BLaER1 treated with 17β-estradiol and CSF1 and Interleukin-3, amounts not matched to agents 10 nM and 100 nM (cell line): Measurements from ENCODE around the gene ABTB2.

ENCODE experiments used
- H3K27ac ChIP-seq, 11 experiments: shearing (Covaris generic); formaldehyde crosslinking; 2 replicates each; pipeline ENCODE4 v1.8.1; 2022
- H3K27me3 ChIP-seq, 11 experiments: shearing (Covaris generic); formaldehyde crosslinking; 2 replicates each; pipeline ENCODE4 v1.8.1; 2022
- H3K36me3 ChIP-seq, 11 experiments: shearing (Covaris generic); formaldehyde crosslinking; 2 replicates each; pipeline ENCODE4 v1.8.1; 2022
- H3K4me1 ChIP-seq, 10 experiments: shearing (Covaris generic); formaldehyde crosslinking; 2 replicates each; pipeline ENCODE4 v1.8.1; 2022
- H3K4me2 ChIP-seq, 11 experiments: shearing (Covaris generic); formaldehyde crosslinking; 2 replicates each; pipeline ENCODE4 v1.8.1; 2022
- H3K4me3 ChIP-seq, 10 experiments: shearing (Covaris generic); formaldehyde crosslinking; 2 replicates each; pipeline ENCODE4 v1.8.1; 2022
- H3K9ac ChIP-seq, 11 experiments: shearing (Covaris generic); formaldehyde crosslinking; 2 replicates each; pipeline ENCODE4 v1.8.1; 2022
- H3K9me3 ChIP-seq, 11 experiments: shearing (Covaris generic); formaldehyde crosslinking; replicated peaks in 1 of 11; 2 replicates each; pipeline ENCODE4 v1.8.1; 2022
- H4K20me1 ChIP-seq, 11 experiments: shearing (Covaris generic); formaldehyde crosslinking; 2 replicates each; pipeline ENCODE4 v1.8.1; 2022
- Cebpa-rat ChIP-seq, 11 experiments: shearing (Covaris generic); IDR thresholded peaks; 2 replicates each; pipeline ENCODE4 v1.8.1; 2022

ABTB2 gene

GRCh38 chr11:34349882-34350281 is 7.9 kb downstream of the ABTB2 start:
- Histone ChIP-seq H3K4me1 (peaks cover 19 to 44% (median 34%) of the 10 kb centered on the region in 10 experiments), H3K27ac (no peak overlapping the region), H3K4me3 (no peak overlapping the region), H3K9me3 (no peaks in the 10 kb centered on the region), H4K20me1 (peaks cover 0 to 54% (median 0%) of the 10 kb centered on the region in 11 experiments; a peak in 6 of 22 replicates), H3K36me3 (0 out of 22 replicates have a peak, but pooled peaks cover 0 to 3% (median 0%) of the 10 kb centered on the region in 11 experiments), H3K9ac (no peak overlapping the region), H3K27me3 (peaks cover 5 to 14% (median 5%) of the 10 kb centered on the region in 11 experiments; a peak in 21 of 22 replicates), H3K4me2 (peak overlapping the region in 5 of 11 experiments; percentile 49 to 79 (median 62); a peak in 7 of 22 replicates)
- no peak for TF ChIP-seq Cebpa-rat (IDR thresholded peaks at IDR 0.05)

- 0 out of 22 replicates have a peak, but pooled peaks cover 0 to 3% (median 0%) of the 10 kb centered on the region in 11 experiments for H3K36me3 ChIP-seq
- H4K20me1 ChIP-seq: peaks cover 0 to 47% (median 0%) of the 10 kb centered on the region in 11 experiments; a peak in 6 of 22 replicates
- peaks cover 21 to 47% (median 39%) of the 10 kb centered on the region in 10 experiments for H3K4me1 ChIP-seq
- peak overlapping the region in 8 of 11 experiments; percentile 26 to 79 (median 58); a peak in 15 of 22 replicates for H3K4me2 ChIP-seq
- TF ChIP-seq Cebpa-rat (IDR thresholded peaks at IDR 0.05): no peak
- peaks cover 0 to 7% (median 0%) of the 10 kb centered on the region in 11 experiments; a peak in 2 of 22 replicates for H3K27me3 ChIP-seq
- no peaks in the 10 kb centered on the region for H3K9me3 ChIP-seq
- H3K9ac ChIP-seq: no peak overlapping the region
- H3K4me3 ChIP-seq: no peak overlapping the region
- H3K27ac ChIP-seq: no peak overlapping the region
Measured at GRCh38 chr11:34348919-34349318, 8.9 kb downstream of the ABTB2 start.

GRCh38 chr11:34348096-34348495 is 9.7 kb downstream of the ABTB2 start:
- H3K9ac ChIP-seq: no peak overlapping the region
- H3K9me3 ChIP-seq: no peaks in the 10 kb centered on the region
- H3K4me3 ChIP-seq: no peak overlapping the region
- no peaks in the 10 kb centered on the region for H3K27me3 ChIP-seq
- H3K4me2 ChIP-seq: peak overlapping the region in 6 of 11 experiments; percentile 53 to 79 (median 61); a peak in 7 of 22 replicates
- no peak overlapping the region for H3K27ac ChIP-seq
- no peak for TF ChIP-seq Cebpa-rat (IDR thresholded peaks at IDR 0.05)
- peaks cover 0 to 40% (median 0%) of the 10 kb centered on the region in 11 experiments; a peak in 5 of 22 replicates for H4K20me1 ChIP-seq
- peaks cover 21 to 47% (median 39%) of the 10 kb centered on the region in 10 experiments for H3K4me1 ChIP-seq
- 0 out of 22 replicates have a peak, but pooled peaks cover 0 to 3% (median 0%) of the 10 kb centered on the region in 11 experiments for H3K36me3 ChIP-seq

GRCh38 chr11:34346551-34346950 is 11.3 kb downstream of the ABTB2 start:
- Histone ChIP-seq H3K4me3 (no peak overlapping the region), H3K4me1 (peaks cover 22 to 47% (median 39%) of the 10 kb centered on the region in 10 experiments), H3K9ac (peak overlapping the region in 3 of 11 experiments; percentile 7 to 20 (median 15); a peak in 1 of 22 replicates), H3K27ac (peak overlapping the region in 3 of 11 experiments; percentile 5 to 47 (median 45); a peak in 3 of 22 replicates), H3K4me2 (peak overlapping the region; percentile 28 to 79 (median 69)), H3K27me3 (no peaks in the 10 kb centered on the region), H3K36me3 (0 out of 22 replicates have a peak, but pooled peaks cover 0 to 3% (median 0%) of the 10 kb centered on the region in 11 experiments), H4K20me1 (peaks cover 0 to 39% (median 0%) of the 10 kb centered on the region in 11 experiments; a peak in 5 of 22 replicates), H3K9me3 (no peaks in the 10 kb centered on the region)
- no peak for TF ChIP-seq Cebpa-rat (IDR thresholded peaks at IDR 0.05)

GRCh38 chr11:34345991-34346480 is 11.8 kb downstream of the ABTB2 start:
- TF ChIP-seq Cebpa-rat (IDR thresholded peaks at IDR 0.05): no peak
- peak overlapping the region in 3 of 11 experiments; percentile 7 to 42 (median 38); a peak in 3 of 22 replicates for H3K9ac ChIP-seq
- H4K20me1 ChIP-seq: peaks cover 0 to 36% (median 0%) of the 10 kb centered on the region in 11 experiments; a peak in 5 of 22 replicates
- peaks cover 22 to 47% (median 39%) of the 10 kb centered on the region in 10 experiments for H3K4me1 ChIP-seq
- H3K27ac ChIP-seq: peak overlapping the region in 4 of 11 experiments; percentile 20 to 47 (median 36); a peak in 7 of 22 replicates
- peak overlapping the region; percentile 28 to 79 (median 69) for H3K4me2 ChIP-seq
- no peaks in the 10 kb centered on the region for H3K27me3 ChIP-seq
- no peak overlapping the region for H3K4me3 ChIP-seq
- H3K9me3 ChIP-seq: no peaks in the 10 kb centered on the region
- H3K36me3 ChIP-seq: 0 out of 22 replicates have a peak, but pooled peaks cover 0 to 1% (median 0%) of the 10 kb centered on the region in 11 experiments

GRCh38 chr11:34345540-34345876 is 12.3 kb downstream of the ABTB2 start:
- H3K27ac ChIP-seq: peak overlapping the region in 4 of 11 experiments; percentile 20 to 47 (median 36); a peak in 4 of 22 replicates

GRCh38 chr11:34344768-34345539 is 12.9 kb downstream of the ABTB2 start:
- Histone ChIP-seq H3K27ac (peak overlapping the region in 1 of 11 experiments; percentile 45; a peak in 1 of 22 replicates), H3K4me3 (no peak overlapping the region)
- no peak for TF ChIP-seq Cebpa-rat (IDR thresholded peaks at IDR 0.05)

More at GRCh38 chr11:34345540-34345876, 12.3 kb downstream of the ABTB2 start:
- Histone ChIP-seq H3K4me1 (peaks cover 22 to 47% (median 40%) of the 10 kb centered on the region in 10 experiments), H3K4me2 (peak overlapping the region; percentile 36 to 79 (median 69)), H3K27me3 (no peaks in the 10 kb centered on the region), H3K36me3 (no peaks in the 10 kb centered on the region), H3K4me3 (no peak overlapping the region), H3K9ac (peak overlapping the region in 2 of 11 experiments; percentile 38 to 42; a peak in 2 of 22 replicates), H3K9me3 (no peaks in the 10 kb centered on the region), H4K20me1 (peaks cover 0 to 31% (median 0%) of the 10 kb centered on the region in 11 experiments; a peak in 5 of 22 replicates)
- TF ChIP-seq Cebpa-rat (IDR thresholded peaks at IDR 0.05): no peak

GRCh38 chr11:34344410-34344767 is 13.4 kb downstream of the ABTB2 start:
- H3K27ac ChIP-seq: no peak overlapping the region
- no peak for TF ChIP-seq Cebpa-rat (IDR thresholded peaks at IDR 0.05)
- peaks cover 31 to 54% (median 41%) of the 10 kb centered on the region in 10 experiments for H3K4me1 ChIP-seq
- no peaks in the 10 kb centered on the region for H3K36me3 ChIP-seq
- H3K9ac ChIP-seq: no peak overlapping the region
- H4K20me1 ChIP-seq: peaks cover 0 to 20% (median 0%) of the 10 kb centered on the region in 11 experiments; a peak in 5 of 22 replicates
- no peak overlapping the region for H3K4me3 ChIP-seq
- no peaks in the 10 kb centered on the region for H3K9me3 ChIP-seq
- no peaks in the 10 kb centered on the region for H3K27me3 ChIP-seq
- peak overlapping the region in 3 of 11 experiments; percentile 69 to 79 (median 70); a peak in 4 of 22 replicates for H3K4me2 ChIP-seq

More at GRCh38 chr11:34344768-34345539, 12.9 kb downstream of the ABTB2 start:
- Histone ChIP-seq H3K36me3 (no peaks in the 10 kb centered on the region), H4K20me1 (peaks cover 0 to 26% (median 0%) of the 10 kb centered on the region in 11 experiments; a peak in 5 of 22 replicates), H3K9me3 (no peaks in the 10 kb centered on the region), H3K4me1 (peaks cover 26 to 48% (median 43%) of the 10 kb centered on the region in 10 experiments), H3K27me3 (no peaks in the 10 kb centered on the region), H3K4me2 (peak overlapping the region; percentile 36 to 79 (median 69)), H3K9ac (no peak overlapping the region)
